PC-9 (cell line): ENCODE data around the gene ZNF695. TPM values are rescaled to one million over a fixed set of nuclear protein-coding genes. Genes with fewer than 3 reads are reported as not detected.
"Not testable (repeated sequence)": the region's sequence is repeated elsewhere in the genome, so short reads cannot be mapped to it uniquely, and the experiment has no call there.

Experiments
- BruUV-seq: library from RNA; stranded (reverse); fragments of 400-500 nt; replicated peaks from 2 replicates; lab custom pipeline; 2021; lab: Mats Ljungman, UMichigan
- CTCF ChIA-PET: fragments of 300-600 bp; sonication (Branson Sonifier 250); formaldehyde crosslinking; loops from one replicate; lab custom pipeline; 2022; ENCODE audit warnings: antibody characterized with exemption; lab: Charles Lee
- POLR2A ChIA-PET: fragments of 300-600 bp; sonication (Branson Sonifier 250); formaldehyde crosslinking; loops from one replicate; lab custom pipeline; 2022; ENCODE audit warnings: antibody characterized with exemption; ENCODE audit not compliant: unreplicated experiment; lab: Charles Lee
- DNase-seq, 2 experiments: peaks; one replicate each; pipeline versions ENCODE4 v3.0.0 to v3.0.0-alpha.2; 2015 to 2022; ENCODE audit warnings: mixed read lengths in 1 of 2
- H2AFZ ChIP-seq: fragments of 200-600 bp; sonication (generic); 2 replicates; pipeline ENCODE4 v1.8.1; 2017; ENCODE audit warnings: antibody characterized with exemption
- H3F3A ChIP-seq: fragments of 200-600 bp; sonication (generic); 2 replicates; pipeline ENCODE4 v1.8.1; 2017; ENCODE audit warnings: antibody characterized with exemption, mild to moderate bottlenecking, low read depth; ENCODE audit not compliant: insufficient read depth
- H3K27ac ChIP-seq: fragments of 200-600 bp; sonication (generic); 2 replicates; pipeline ENCODE4 v1.6.1; 2016; ENCODE audit warnings: mixed run types
- H3K27me3 ChIP-seq: fragments of 200-600 bp; sonication (generic); 2 replicates; pipeline ENCODE4 v1.6.1; 2016; ENCODE audit warnings: low read depth, mixed run types; ENCODE audit not compliant: insufficient read depth
- H3K36me3 ChIP-seq: fragments of 200-600 bp; sonication (generic); 2 replicates; pipeline ENCODE4 v1.6.1; 2016; ENCODE audit warnings: low read depth, mixed run types
- H3K4me1 ChIP-seq: fragments of 200-600 bp; sonication (generic); replicated peaks from 2 replicates; pipeline ENCODE4 v1.6.1; 2016; ENCODE audit warnings: mixed run types; ENCODE audit not compliant: insufficient read depth
- H3K4me2 ChIP-seq: fragments of 200-600 bp; sonication (generic); 2 replicates; pipeline ENCODE4 v1.6.1; 2017; ENCODE audit warnings: mixed run types
- H3K4me3 ChIP-seq: fragments of 200-600 bp; sonication (generic); 2 replicates; pipeline ENCODE4 v1.6.1; 2016; ENCODE audit warnings: mixed run types
- H3K79me2 ChIP-seq: fragments of 200-600 bp; sonication (generic); 2 replicates; pipeline ENCODE4 v1.6.1; 2017; ENCODE audit warnings: low read depth, mixed run types
- H3K9me2 ChIP-seq: fragments of 200-600 bp; sonication (generic); 2 replicates; pipeline ENCODE4 v1.8.1; 2017; ENCODE audit warnings: mild to moderate bottlenecking; ENCODE audit not compliant: insufficient read depth
- H3K9me3 ChIP-seq: fragments of 200-600 bp; sonication (generic); 2 replicates; pipeline ENCODE4 v1.8.1; 2016; ENCODE audit warnings: low read depth; ENCODE audit not compliant: insufficient read depth
- H4K20me1 ChIP-seq: fragments of 200-600 bp; sonication (generic); 2 replicates; pipeline ENCODE4 v1.8.1; 2017; ENCODE audit not compliant: insufficient read depth
- EZH2 ChIP-seq: fragments of 200-600 bp; sonication (generic); IDR thresholded peaks from 2 replicates; pipeline ENCODE4 v1.8.0; 2017; ENCODE audit warnings: antibody characterized with exemption, low read depth
- intact Hi-C: fragments of 100-400 bp; cut with micrococcal nuclease; formaldehyde crosslinking; loops from one replicate; pipeline ENCODE4 v1.10.0; 2022; ENCODE audit not compliant: unreplicated experiment
- total RNA-seq: library from RNA; stranded (reverse); gene quantifications from 2 replicates; pipeline ENCODE4 v1.2.3, GENCODE V29; 2021
- TF ChIP-seq, protein P1 (sequence below): fragments of 200-600 bp; sonication (generic); conservative IDR thresholded peaks from 2 replicates; pipeline ENCODE4 v1.6.1; 2017; ENCODE audit warnings: mixed run types, antibody characterized with exemption, mild to moderate bottlenecking, moderate library complexity

ZNF695 gene
- total RNA-seq, 1 experiment from 2014 or later = 9.8 TPM

DNA sequence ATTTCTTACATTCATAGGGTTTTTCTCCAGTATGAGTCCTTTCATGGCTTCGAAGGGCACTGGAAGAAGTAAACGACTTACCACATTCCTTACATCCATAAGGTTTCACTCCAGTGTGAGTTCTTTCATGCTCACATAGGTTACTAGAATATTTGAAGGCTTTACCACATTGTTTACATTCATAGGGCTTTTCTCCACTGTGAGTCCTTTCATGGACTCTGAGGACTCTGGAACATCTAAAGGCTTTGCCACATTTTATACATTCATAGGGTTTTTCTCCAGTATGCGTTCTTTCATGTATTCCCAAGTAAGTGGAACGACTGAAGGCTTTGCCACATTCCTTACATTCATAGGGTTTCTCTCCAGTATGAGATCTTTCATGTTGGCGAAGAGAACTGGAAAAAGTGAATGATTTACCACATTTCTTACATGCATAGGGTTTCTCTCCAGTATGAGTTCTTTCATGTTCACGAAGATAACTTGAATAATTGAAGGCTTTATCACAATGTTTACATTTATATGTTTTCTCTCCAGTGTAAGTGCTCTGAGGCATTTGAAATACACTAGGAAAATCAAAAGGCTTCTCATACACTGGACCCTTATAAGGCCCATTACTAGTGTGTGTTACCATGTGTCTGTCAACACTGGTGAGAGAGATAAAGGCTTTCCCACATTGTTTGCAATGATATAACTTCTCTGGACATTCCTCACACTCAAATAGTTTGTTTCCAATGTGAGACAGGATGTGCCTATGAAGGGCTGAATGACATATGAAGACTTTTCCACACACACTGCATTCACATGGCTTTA is 29.9 kb upstream of the ZNF695 start:
- Histone ChIP-seq H3F3A (no peaks in the 10 kb centered on the region), H3K79me2 (no peaks in the 10 kb centered on the region), H4K20me1 (no peaks in the 10 kb centered on the region), H3K4me1 (no peaks in the 10 kb centered on the region), H3K27ac (no peak overlapping the region), H3K27me3 (no peaks in the 10 kb centered on the region), H3K9me3 (peaks cover 28% of the 10 kb centered on the region), H3K4me3 (no peak overlapping the region), H3K36me3 (peaks cover 22% of the 10 kb centered on the region), H2AFZ (no peak overlapping the region), H3K4me2 (no peak overlapping the region), H3K9me2 (no peaks in the 10 kb centered on the region)
- intact Hi-C loops = no loop called here
- ChIA-PET CTCF (no interaction called here), POLR2A (no interaction called here)
- TF ChIP-seq EZH2 = no peak
- TF ChIP-seq, protein P1, sequence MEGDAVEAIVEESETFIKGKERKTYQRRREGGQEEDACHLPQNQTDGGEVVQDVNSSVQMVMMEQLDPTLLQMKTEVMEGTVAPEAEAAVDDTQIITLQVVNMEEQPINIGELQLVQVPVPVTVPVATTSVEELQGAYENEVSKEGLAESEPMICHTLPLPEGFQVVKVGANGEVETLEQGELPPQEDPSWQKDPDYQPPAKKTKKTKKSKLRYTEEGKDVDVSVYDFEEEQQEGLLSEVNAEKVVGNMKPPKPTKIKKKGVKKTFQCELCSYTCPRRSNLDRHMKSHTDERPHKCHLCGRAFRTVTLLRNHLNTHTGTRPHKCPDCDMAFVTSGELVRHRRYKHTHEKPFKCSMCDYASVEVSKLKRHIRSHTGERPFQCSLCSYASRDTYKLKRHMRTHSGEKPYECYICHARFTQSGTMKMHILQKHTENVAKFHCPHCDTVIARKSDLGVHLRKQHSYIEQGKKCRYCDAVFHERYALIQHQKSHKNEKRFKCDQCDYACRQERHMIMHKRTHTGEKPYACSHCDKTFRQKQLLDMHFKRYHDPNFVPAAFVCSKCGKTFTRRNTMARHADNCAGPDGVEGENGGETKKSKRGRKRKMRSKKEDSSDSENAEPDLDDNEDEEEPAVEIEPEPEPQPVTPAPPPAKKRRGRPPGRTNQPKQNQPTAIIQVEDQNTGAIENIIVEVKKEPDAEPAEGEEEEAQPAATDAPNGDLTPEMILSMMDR = no peak
- BruUV-seq = no TSS peak
- no peak for DNase-seq

DNA sequence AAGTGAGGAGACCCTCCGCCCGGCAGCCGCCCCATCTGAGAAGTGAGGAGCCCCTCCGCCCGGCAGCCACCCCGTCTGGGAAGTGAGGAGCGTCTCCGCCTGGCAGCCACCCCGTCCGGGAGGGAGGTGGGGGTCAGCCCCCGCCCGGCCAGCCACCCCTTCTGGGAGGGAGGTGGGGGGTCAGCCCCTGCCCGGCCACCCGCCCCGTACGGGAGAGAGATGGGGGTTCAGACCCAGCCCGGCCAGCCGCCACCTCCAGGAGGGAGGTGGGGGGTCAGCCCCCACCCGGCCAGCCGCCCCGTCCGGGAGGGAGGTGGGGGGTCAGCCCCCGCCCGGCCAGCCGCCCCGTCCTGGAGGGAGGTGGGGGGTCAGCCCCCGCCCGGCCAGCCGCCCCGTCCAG is 24.4 kb upstream of the ZNF695 start:
- H3K79me2 ChIP-seq, H3K27me3 ChIP-seq, H2AFZ ChIP-seq, H3K4me3 ChIP-seq, H3F3A ChIP-seq, H3K9me3 ChIP-seq, POLR2A ChIA-PET, H3K4me2 ChIP-seq, BruUV-seq, DNase-seq, H3K9me2 ChIP-seq, H3K4me1 ChIP-seq, intact Hi-C loops, H3K27ac ChIP-seq, H4K20me1 ChIP-seq, CTCF ChIA-PET: not testable (repeated sequence)
- H3K36me3 ChIP-seq = peaks cover 13% of the 10 kb centered on the region; the same call in 1 of the 2 replicates

DNA sequence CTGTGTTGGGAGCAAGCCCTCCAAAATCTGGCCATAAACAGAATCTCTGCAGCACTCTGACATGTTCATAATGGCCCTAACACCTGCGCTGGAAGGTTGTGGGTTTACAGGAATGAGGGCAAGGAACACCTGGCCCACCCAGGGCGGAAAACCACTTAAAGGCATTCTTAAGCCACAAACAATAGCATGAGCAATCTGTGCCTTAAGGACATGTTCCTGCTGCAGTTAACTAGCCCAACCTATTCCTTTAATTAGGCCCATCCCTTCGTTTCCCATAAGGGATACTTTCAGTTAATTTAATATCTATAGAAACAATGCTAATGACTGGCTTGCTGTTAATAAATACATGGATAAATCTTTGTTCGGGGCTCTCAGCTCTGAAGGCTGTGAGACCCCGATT is 16.8 kb upstream of the ZNF695 start:
- CTCF ChIA-PET, H3K9me3 ChIP-seq, H3K27ac ChIP-seq, H3K4me1 ChIP-seq, H3K79me2 ChIP-seq, BruUV-seq, POLR2A ChIA-PET, H3K36me3 ChIP-seq, H4K20me1 ChIP-seq, H3K9me2 ChIP-seq, intact Hi-C loops, DNase-seq, H3K4me3 ChIP-seq, H3K4me2 ChIP-seq, H2AFZ ChIP-seq, H3K27me3 ChIP-seq, H3F3A ChIP-seq: not testable (repeated sequence)

DNA sequence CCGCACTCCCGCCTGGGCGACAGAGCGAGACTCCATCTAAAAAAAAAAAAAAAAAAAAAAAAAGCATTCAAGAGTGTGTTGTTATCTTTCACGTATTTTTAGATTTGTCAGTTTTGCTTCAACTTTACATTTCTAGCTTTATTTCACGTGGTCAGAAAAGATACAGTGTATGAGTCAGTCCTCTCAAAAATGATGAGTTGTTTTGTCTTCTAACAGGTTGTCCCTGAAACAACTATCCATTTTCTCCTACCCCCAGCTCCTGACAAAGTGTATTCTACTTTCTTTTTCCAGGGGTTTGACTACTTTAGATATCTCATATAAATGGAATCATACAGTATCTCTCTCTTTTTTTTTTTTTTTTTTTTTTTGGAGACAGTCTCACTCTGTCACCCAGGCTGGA is 5.5 kb upstream of the ZNF695 start:
- no peak overlapping the region for H2AFZ ChIP-seq
- no peak overlapping the region for H3K27ac ChIP-seq
- no peaks in the 10 kb centered on the region for H3F3A ChIP-seq
- ChIA-PET POLR2A (no interaction called here), CTCF (no interaction called here)
- H3K4me3 ChIP-seq = no peak overlapping the region
- TF ChIP-seq EZH2 = no peak
- TF ChIP-seq, protein P1 = no peak
- no peaks in the 10 kb centered on the region for H3K9me2 ChIP-seq
- no peaks in the 10 kb centered on the region for H3K36me3 ChIP-seq
- H3K4me1 ChIP-seq = no peaks in the 10 kb centered on the region
- DNase-seq = no peak
- no TSS peak for BruUV-seq
- no peak overlapping the region for H3K4me2 ChIP-seq
- no peaks in the 10 kb centered on the region for H3K9me3 ChIP-seq
- intact Hi-C loops = no loop called here
- no peaks in the 10 kb centered on the region for H3K79me2 ChIP-seq
- no peaks in the 10 kb centered on the region for H4K20me1 ChIP-seq
- no peaks in the 10 kb centered on the region for H3K27me3 ChIP-seq
